HepG2 (cell line): ENCODE data around the gene NCOR2. TPM values are rescaled to one million over a fixed set of nuclear protein-coding genes. Genes with fewer than 3 reads are reported as not detected.

ENCODE experiments used
- ATAC-seq: fragments of 200-7000 bp; cut with Tn5 transposase; 3 replicates; pipeline ENCODE4 v1.9.1; 2020; ENCODE audit warnings: mild to moderate bottlenecking, moderate library complexity
- BruUV-seq: library from RNA; stranded (reverse); fragments of 400-500 nt; replicated peaks from 2 replicates; lab custom pipeline; 2021; lab: Mats Ljungman, UMichigan
- CTCF ChIA-PET: fragments of 300-600 bp; formaldehyde crosslinking; extraction: SDS; loops from one replicate; lab custom pipeline; 2021; ENCODE audit warnings: low total read pairs, inconsistent platforms, low intra/inter-chr PET ratio; lab: Yijun Ruan, JAX
- POLR2A ChIA-PET: fragments of 350-600 bp; sonication (Branson Sonifier 250); formaldehyde crosslinking; loops from one replicate; lab custom pipeline; 2020; ENCODE audit warnings: antibody characterized with exemption, inconsistent platforms; lab: Yijun Ruan, JAX
- DNase-seq: peaks from one replicate; pipeline ENCODE4 v3.0.0-alpha.2; 2015; ENCODE audit warnings: low spot score
- FAIRE-seq: peaks from 3 replicates; lab custom pipeline; 2011; peaks lifted over from hg19 to GRCh38; lab: Jason Lieb, UNC
- H2AFZ ChIP-seq: one replicate; pipeline ENCODE4 v1.6.1; 2011; ENCODE audit warnings: low read length, inconsistent platforms
- H3K27ac ChIP-seq: fragments of 300-600 bp; 3 replicates; pipeline ENCODE4 v1.8.0; 2011; ENCODE audit warnings: mixed run types, mild to moderate bottlenecking, mixed read lengths, low read length, inconsistent platforms; ENCODE audit not compliant: insufficient read depth; ENCODE audit errors: extremely low read length
- H3K27me3 ChIP-seq, 2 experiments: fragments of 200-600 bp in 1 of 2; 2 replicates in 1 of 2; 3 replicates in 1 of 2; pipeline versions ENCODE4 v1.6.0 to v1.8.0; 2011; ENCODE audit warnings: low read length in 2 of 2, mild to moderate bottlenecking in 2 of 2, moderate library complexity in 2 of 2, inconsistent platforms in 1 of 2; ENCODE audit not compliant: insufficient read depth in 2 of 2, control insufficient read depth in 1 of 2
- H3K36me3 ChIP-seq, 2 experiments: fragments of 200-600 bp in 1 of 2; replicated peaks in 1 of 2; 2 replicates in 1 of 2; 3 replicates in 1 of 2; pipeline versions ENCODE4 v1.5.1 to v1.8.0; 2011; ENCODE audit warnings: low read length in 2 of 2, inconsistent platforms in 1 of 2; ENCODE audit not compliant: insufficient read depth in 2 of 2, control insufficient read depth in 1 of 2
- H3K4me1 ChIP-seq: 2 replicates; pipeline ENCODE4 v1.5.1; 2012; ENCODE audit warnings: low read length, inconsistent platforms; ENCODE audit not compliant: insufficient read depth
- H3K4me2 ChIP-seq: 2 replicates; pipeline ENCODE4 v1.6.0; 2011; ENCODE audit warnings: low read depth, low read length, inconsistent platforms
- H3K4me3 ChIP-seq, 3 experiments: fragments of 200-600 bp in 1 of 3; sonication (generic), shearing (Covaris generic) in 1 of 3; replicated peaks in 1 of 3; 2 replicates each; pipeline ENCODE4 v1.5.1; 2011 to 2016; ENCODE audit warnings: low read length in 3 of 3, inconsistent platforms in 2 of 3, low read depth in 2 of 3, mild to moderate bottlenecking in 2 of 3, control low read depth in 1 of 3, mixed read lengths in 1 of 3; ENCODE audit not compliant: insufficient read depth in 1 of 3
- H3K79me2 ChIP-seq: one replicate; pipeline ENCODE4 v1.6.1; 2011; ENCODE audit warnings: low read length, inconsistent platforms; ENCODE audit not compliant: insufficient read depth
- H3K9ac ChIP-seq: 2 replicates; pipeline ENCODE4 v1.6.0; 2011; ENCODE audit warnings: mild to moderate bottlenecking, low read depth, low read length, inconsistent platforms; ENCODE audit not compliant: insufficient read depth
- H3K9me3 ChIP-seq: 2 replicates; pipeline ENCODE4 v1.5.1; 2012; ENCODE audit warnings: mild to moderate bottlenecking, low read length
- H4K20me1 ChIP-seq: 2 replicates; pipeline ENCODE4 v1.6.0; 2011; ENCODE audit warnings: inconsistent platforms, mild to moderate bottlenecking, low read length, moderate library complexity; ENCODE audit not compliant: insufficient read depth
- ETV5 ChIP-seq: IDR thresholded peaks from 2 replicates; pipeline ENCODE4 v1.6.1; 2018; ENCODE audit warnings: missing biosample characterization, missing genetic modification reagents, inconsistent platforms, borderline replicate concordance
- GZF1 ChIP-seq: sonication (generic); formaldehyde crosslinking; IDR thresholded peaks from 2 replicates; pipeline ENCODE4 v1.5.1; 2020; ENCODE audit warnings: mild to moderate bottlenecking, missing genetic modification reagents
- SNRNP70 ChIP-seq: fragments of 200-400 bp; formaldehyde crosslinking; IDR thresholded peaks from 2 replicates; pipeline ENCODE4 v1.6.1; 2017; ENCODE audit warnings: mild to moderate bottlenecking, low read depth, low read length, moderate library complexity
- ZNF629 ChIP-seq: sonication (generic); formaldehyde crosslinking; conservative IDR thresholded peaks from 2 replicates; pipeline ENCODE4 v1.5.0; 2020; ENCODE audit warnings: missing genetic modification reagents
- WGBS: methylation state at CpG from one replicate; pipeline ENCODE4 v1.1.6; 2017; ENCODE audit warnings: low lambda C conversion rate; 5-methylcytosine and 5-hydroxymethylcytosine counted together
- in situ Hi-C: cut with HindIII; loops from 2 replicates; pipeline ENCODE4 v1.10.0; 2017; ENCODE audit warnings: low pct_unique_long_range_greater_than_20kb; ENCODE audit not compliant: extremely low pct_ligation_motif_present
- intact Hi-C: fragments of 100-400 bp; cut with micrococcal nuclease; formaldehyde crosslinking; loops from one replicate; pipeline ENCODE4 v1.10.0; 2022; ENCODE audit not compliant: unreplicated experiment
- polyA plus RNA-seq, 8 experiments: library from polyadenylated mRNA; depleted of rRNA in 3 of 8; stranded (reverse) in 7 of 8; unstranded in 1 of 8; fragments of >200 nt; fragmentation: Illumina TruSeq in 4 of 8; extraction: Trizol in 4 of 8; gene quantifications; 2 replicates each; pipeline versions ENCODE4 v1.2.1 to v1.2.3, GENCODE V29; 2011 to 2016; ENCODE audit warnings: low read depth in 4 of 8, missing spikeins in 1 of 8, mixed read lengths in 1 of 8; ENCODE audit not compliant: insufficient read depth in 1 of 8
- total RNA-seq, 5 experiments: library from RNA; depleted of rRNA; stranded (reverse); fragments of >200 nt; fragmentation: Illumina TruSeq; extraction: Trizol; gene quantifications; 2 replicates each; pipeline ENCODE4 v1.2.3, GENCODE V29; 2016; ENCODE audit warnings: low read depth in 1 of 5

The NCOR2 gene
- total and polyA plus RNA-seq, 2 of the 13 experiments (the other 11 are each of a cell fraction or from before 2014, with no cell fraction given), result 4.5 to 5.7 TPM

DNA sequence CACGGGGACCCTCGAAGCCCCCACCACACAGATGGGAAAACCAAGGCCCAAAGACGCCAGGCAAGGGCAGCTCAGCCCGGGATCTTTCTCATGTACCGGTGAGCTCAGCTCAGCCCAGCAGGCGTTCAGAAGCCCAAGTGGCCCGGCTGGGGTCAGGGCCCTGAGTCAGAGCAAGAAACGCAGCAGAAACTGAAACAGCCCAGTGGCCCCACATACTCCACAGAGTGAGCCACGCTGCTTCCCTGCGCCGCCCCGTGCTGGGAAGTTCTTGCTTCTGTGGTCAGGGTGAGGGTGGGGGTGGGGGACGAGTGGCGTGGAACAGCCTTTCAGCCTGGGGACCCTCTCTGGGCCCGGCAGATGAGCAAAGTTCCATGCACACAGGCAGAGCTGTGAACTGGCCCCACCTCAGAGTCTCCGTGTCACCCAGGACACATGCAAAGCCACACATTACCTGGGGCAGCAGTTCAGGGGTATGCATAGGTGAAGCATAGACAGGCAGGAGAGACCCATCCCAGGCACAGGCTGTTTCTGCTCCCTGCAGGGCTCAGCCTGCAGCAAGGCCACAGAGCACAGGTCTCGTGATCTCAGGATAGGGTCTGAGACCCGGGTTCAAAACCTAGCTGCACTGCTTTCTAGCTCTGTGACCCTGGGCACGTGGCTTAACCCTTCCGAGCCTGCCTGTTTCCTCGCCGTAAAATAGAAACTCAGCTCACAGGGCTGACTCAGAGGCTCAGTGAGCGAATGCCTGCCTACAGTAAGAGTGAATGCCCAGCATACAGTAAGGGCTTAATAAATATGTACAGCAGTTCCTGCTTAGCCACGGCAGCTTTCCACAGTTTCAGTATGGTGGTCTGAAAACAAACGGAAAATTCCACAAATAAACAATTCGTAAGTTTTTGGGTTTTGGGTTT is 21.6 kb downstream of the NCOR2 start:
- POLR2A ChIA-PET, result no interaction called here
- H3K4me1 ChIP-seq, result 0 out of 2 replicates have a peak, but pooled peaks cover 9% of the 10 kb centered on the region
- 91% methylated on average over 12 of the region's 26 CpGs for WGBS
- H2AFZ ChIP-seq, result no peak overlapping the region
- H3K9ac ChIP-seq, result no peak overlapping the region
- ATAC-seq, result no peak
- in situ Hi-C loops, result no loop called here
- DNase-seq, result no peak
- no peak overlapping the region for H3K4me3 ChIP-seq
- no peak for TF ChIP-seq SNRNP70
- H3K4me2 ChIP-seq, result no peak overlapping the region
- BruUV-seq, result no TSS peak
- FAIRE-seq, result no peak
- H3K36me3 ChIP-seq, result peaks cover 0 to 1% of the 10 kb centered on the region in 2 experiments; a peak in 3 of 5 replicates
- CTCF ChIA-PET, result no interaction called here
- no peak overlapping the region for H3K27ac ChIP-seq
- intact Hi-C loops, result no loop called here
- no peaks in the 10 kb centered on the region for H3K27me3 ChIP-seq
- peaks cover 12% of the 10 kb centered on the region for H3K79me2 ChIP-seq
- peaks cover 19% of the 10 kb centered on the region; the same call in 1 of the 2 replicates for H4K20me1 ChIP-seq
- H3K9me3 ChIP-seq, result no peaks in the 10 kb centered on the region

DNA sequence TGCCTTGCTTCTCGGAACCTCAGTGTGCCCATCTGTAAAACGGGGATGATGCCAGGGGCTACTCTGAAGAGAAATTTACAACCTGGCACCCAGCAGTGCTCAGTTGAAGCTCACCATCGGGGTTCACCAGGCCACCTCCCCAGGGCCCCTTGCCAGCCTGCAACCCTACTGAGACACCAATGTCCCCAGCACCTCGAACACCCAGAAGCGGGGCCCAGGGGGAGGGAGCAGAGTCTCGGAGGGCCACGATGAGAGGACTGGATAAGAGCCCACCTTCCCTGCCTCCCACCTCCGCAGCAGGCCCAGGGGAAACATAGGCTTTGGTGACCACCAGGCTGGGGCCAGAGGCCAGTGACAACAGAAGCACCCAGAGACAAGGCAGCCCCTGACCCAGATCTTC is 22.4 kb downstream of the NCOR2 start:
- Histone ChIP-seq H3K9ac (no peak overlapping the region), H3K9me3 (no peaks in the 10 kb centered on the region), H3K4me1 (peaks cover 11% of the 10 kb centered on the region), H3K4me3 (no peak overlapping the region), H3K36me3 (peaks cover 0 to 1% of the 10 kb centered on the region in 2 experiments; a peak in 3 of 5 replicates), H2AFZ (no peak overlapping the region), H4K20me1 (peaks cover 19% of the 10 kb centered on the region; the same call in 1 of the 2 replicates), H3K4me2 (no peak overlapping the region), H3K27ac (no peak overlapping the region), H3K79me2 (peaks cover 11% of the 10 kb centered on the region), H3K27me3 (no peaks in the 10 kb centered on the region)
- no peak for ATAC-seq
- in situ Hi-C loops, result no loop called here
- POLR2A ChIA-PET, result no interaction called here
- no TSS peak for BruUV-seq
- no CpG with 5 or more reads among the region's 8 CpGs for WGBS
- FAIRE-seq, result no peak
- intact Hi-C loops, result no loop called here
- CTCF ChIA-PET, result no interaction called here
- TF ChIP-seq GZF1 (CRISPR knock-in tag) (no peak), ZNF629 (peak; percentile 64; the same call in 1 of the 2 replicates), ETV5 (CRISPR knock-in tag) (no peak)
- DNase-seq, result no peak
